ENCODE data around the gene CLDN25. TPM values are rescaled to one million over a fixed set of nuclear protein-coding genes. Genes with fewer than 3 reads are reported as not detected.
"Not testable (repeated sequence)": the region's sequence is repeated elsewhere in the genome, so short reads cannot be mapped to it uniquely, and the experiment has no call there.

The CLDN25 gene
- total RNA-seq, 3 donors from 2014 or later = not detected

DNA sequence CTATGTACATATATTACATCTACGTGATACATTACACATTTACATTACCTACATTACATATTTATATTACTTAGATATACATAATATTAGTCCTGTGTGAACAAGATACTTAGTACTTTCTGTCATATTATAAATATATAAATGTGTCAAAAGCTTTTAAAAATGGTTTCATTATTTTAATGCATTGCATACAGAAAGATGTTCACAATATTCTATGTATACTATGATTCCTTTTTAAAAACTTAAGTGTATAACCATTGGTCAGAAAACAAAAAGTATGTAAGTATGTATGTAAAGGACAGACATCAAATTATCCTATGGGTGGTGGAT is 5.5 kb upstream of the CLDN25 start:
- TF ChIP-seq, protein P1, sequence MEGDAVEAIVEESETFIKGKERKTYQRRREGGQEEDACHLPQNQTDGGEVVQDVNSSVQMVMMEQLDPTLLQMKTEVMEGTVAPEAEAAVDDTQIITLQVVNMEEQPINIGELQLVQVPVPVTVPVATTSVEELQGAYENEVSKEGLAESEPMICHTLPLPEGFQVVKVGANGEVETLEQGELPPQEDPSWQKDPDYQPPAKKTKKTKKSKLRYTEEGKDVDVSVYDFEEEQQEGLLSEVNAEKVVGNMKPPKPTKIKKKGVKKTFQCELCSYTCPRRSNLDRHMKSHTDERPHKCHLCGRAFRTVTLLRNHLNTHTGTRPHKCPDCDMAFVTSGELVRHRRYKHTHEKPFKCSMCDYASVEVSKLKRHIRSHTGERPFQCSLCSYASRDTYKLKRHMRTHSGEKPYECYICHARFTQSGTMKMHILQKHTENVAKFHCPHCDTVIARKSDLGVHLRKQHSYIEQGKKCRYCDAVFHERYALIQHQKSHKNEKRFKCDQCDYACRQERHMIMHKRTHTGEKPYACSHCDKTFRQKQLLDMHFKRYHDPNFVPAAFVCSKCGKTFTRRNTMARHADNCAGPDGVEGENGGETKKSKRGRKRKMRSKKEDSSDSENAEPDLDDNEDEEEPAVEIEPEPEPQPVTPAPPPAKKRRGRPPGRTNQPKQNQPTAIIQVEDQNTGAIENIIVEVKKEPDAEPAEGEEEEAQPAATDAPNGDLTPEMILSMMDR (IDR thresholded peaks at IDR 0.05) = no peak
- Histone ChIP-seq H3K36me3 (ENCODE audit: low read depth) (peaks cover 5% of the 10 kb centered on the region), H3K4me3 (no peak overlapping the region), H3K4me1 (ENCODE audit: low read depth) (peaks cover 11% of the 10 kb centered on the region), H3K9me3 (no peaks in the 10 kb centered on the region)
- DNase-seq = no peak
- intact Hi-C loops (cut with DNase I, micrococcal nuclease) = no loop called here
- no peak for ATAC-seq

DNA sequence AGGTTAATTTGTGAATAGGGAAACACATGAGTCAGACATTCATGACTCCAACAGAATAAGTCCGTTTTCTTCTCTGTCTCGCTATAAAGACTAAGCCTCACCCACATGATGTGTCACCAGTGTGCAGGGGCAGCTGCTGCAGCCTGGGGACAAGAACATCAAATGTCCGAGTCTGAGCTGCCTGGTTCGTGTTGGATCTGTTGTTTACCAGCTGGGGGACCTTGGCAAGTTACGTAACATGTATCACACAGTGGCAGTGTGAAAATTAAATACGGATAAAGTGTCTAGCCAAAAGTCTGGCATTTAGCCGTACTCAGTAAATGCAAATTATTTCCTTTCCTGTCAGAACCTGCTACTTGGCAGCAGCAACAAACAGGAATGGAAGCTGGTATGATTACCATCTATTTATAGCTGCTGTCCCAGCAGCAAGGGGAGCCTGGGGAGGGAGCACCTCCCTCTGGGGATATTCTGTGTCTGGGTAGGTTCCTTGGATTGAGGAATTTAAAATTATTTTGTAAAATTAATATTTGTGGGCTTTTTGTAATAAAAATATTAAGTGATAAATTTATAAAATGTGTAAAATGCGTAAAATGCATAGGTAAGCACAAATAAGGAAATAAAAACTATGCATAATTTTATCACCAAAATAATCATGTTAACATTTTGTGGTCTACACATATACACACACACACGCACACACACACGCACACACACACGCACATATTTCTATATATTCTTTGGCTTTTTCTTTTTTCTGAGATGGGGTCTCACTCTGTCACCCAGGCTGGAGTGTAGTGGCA is 1.3 kb upstream of the CLDN25 start:
- Histone ChIP-seq H3K36me3 (ENCODE audit: low read depth) (peaks cover 4% of the 10 kb centered on the region), H3K9me3 (no peaks in the 10 kb centered on the region), H3K4me1 (ENCODE audit: low read depth) (no peaks in the 10 kb centered on the region), H3K4me3 (no peak overlapping the region)
- TF ChIP-seq, protein P1 (IDR thresholded peaks at IDR 0.05) = no peak
- no peak for DNase-seq
- intact Hi-C loops (cut with DNase I, micrococcal nuclease) = no loop called here
- ATAC-seq = peak; percentile 19

DNA sequence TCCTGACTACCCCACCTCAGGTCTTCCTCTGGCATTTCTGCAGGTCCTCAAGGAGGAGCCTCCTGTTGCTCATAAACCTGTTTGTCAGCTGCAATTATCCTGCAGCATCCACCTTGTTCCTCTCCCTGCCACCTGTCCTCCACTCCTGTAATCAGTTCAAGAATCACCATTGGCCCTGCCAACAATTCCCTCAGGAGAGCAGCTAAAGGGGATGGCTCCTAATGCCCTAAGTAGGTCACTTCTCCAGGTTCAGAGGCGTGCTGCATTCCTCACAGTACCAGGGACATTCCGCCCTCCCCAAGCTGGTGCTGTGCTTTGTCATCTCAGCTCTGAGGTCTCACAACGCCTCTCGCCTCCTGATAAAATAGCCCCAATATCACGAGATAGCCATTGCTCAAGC is 2.1 kb downstream of the CLDN25 start:
- Histone ChIP-seq H3K4me1 (ENCODE audit: low read depth) (no peaks in the 10 kb centered on the region), H3K4me3 (no peak overlapping the region), H3K36me3 (ENCODE audit: low read depth) (no peaks in the 10 kb centered on the region), H3K9me3 (no peaks in the 10 kb centered on the region)
- DNase-seq (no peak), ATAC-seq (no peak)
- intact Hi-C loops (cut with DNase I, micrococcal nuclease) = no loop called here
- TF ChIP-seq, protein P1 (IDR thresholded peaks at IDR 0.05) = no peak

DNA sequence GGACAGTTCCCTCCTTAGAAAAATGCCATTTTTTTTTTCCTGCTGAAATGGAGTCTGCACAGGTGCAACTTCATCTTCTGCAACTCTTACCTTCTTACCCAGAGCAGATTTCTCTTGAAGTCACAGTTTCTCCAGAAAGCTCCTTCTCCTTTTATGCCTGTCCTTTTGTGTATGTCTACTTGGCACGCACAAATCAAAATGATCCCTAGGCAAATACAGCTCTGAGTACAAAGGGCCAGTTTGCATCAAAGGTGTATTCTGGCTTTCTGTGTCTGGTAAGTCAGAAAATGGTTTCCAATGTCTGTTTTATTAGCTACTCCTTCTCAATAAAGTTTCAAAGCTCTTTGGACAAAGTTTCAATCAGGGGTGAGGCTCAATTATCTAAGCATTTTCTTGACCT is 2.5 kb downstream of the CLDN25 start:
- H3K36me3 ChIP-seq (ENCODE audit: low read depth) = no peaks in the 10 kb centered on the region
- H3K9me3 ChIP-seq = no peaks in the 10 kb centered on the region
- DNase-seq (no peak), ATAC-seq (no peak)
- H3K4me1 ChIP-seq (ENCODE audit: low read depth) = no peaks in the 10 kb centered on the region
- intact Hi-C loops (cut with DNase I, micrococcal nuclease) = no loop called here
- no peak overlapping the region for H3K4me3 ChIP-seq
- TF ChIP-seq, protein P1 (IDR thresholded peaks at IDR 0.05) = no peak

DNA sequence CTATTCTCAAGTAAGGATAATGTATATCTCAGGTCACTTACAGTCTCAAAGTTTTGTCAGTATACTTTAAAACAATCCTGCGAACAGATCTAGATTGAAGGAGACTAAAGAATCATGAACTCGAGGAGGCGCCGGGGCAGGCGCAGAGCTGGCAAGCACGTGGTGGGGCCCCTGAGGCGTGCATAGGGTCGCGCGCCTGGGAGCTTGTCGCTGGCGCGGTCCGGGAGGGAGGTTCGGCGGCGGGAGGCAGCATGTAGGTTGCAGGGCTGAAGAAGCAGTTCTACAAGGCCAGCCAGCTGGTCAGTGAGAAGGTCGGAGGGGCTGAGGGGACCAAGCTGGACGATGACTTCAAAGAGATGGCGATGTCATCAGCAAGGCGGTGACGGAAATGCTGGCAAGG is 9.4 kb downstream of the CLDN25 start:
- H3K4me1 ChIP-seq (ENCODE audit: low read depth); intact Hi-C loops (cut with DNase I, micrococcal nuclease); H3K9me3 ChIP-seq; DNase-seq; ATAC-seq; H3K36me3 ChIP-seq (ENCODE audit: low read depth); H3K4me3 ChIP-seq: not testable (repeated sequence)

DNA sequence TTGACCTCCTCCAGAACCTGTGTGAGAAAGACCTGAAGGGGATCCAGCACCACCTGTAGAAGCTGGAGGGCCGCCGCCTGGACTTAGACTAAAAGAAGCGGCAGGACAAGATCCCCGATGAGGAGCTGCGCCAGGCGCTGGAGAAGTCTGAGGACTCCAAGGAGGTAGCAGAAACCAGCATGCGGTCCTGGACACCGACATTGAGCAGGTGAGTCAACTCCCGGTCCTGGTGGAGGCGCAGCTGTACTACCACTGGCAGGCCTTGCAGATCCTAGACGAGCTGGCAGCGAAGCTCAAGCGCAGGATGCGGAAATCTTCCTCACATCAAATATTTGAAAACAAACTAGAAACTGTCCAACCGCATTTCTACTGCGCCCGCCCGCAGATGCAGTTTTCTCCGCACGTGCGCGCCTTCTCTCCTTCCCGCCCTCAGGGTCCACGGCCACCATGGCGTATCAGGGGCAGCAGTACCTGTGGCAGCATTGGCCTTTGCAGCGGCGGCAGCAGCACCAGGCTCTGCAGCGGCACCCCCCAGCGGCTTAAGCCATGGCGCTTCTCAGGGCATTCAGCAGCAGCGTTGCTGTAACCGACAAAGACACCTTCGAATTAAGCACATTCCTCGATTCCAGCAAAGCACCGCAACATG is 10.2 kb downstream of the CLDN25 start:
- no peaks in the 10 kb centered on the region for H3K9me3 ChIP-seq
- no peaks in the 10 kb centered on the region for H3K36me3 ChIP-seq (ENCODE audit: low read depth)
- intact Hi-C loops (cut with DNase I, micrococcal nuclease) = no loop called here
- H3K4me1 ChIP-seq (ENCODE audit: low read depth) = no peaks in the 10 kb centered on the region
- H3K4me3 ChIP-seq = no peak overlapping the region
- no peak for DNase-seq
- TF ChIP-seq, protein P1 (IDR thresholded peaks at IDR 0.05) = no peak
- no peak for ATAC-seq

All from mucosa of descending colon (tissue), 3 donors.